GM12878 (cell line): ENCODE data around the gene TGFB3. TPM values are rescaled to one million over a fixed set of nuclear protein-coding genes. Genes with fewer than 3 reads are reported as not detected.

ENCODE experiments used
- ATAC-seq: fragments of 200-7000 bp; cut with Tn5 transposase; 3 replicates; pipeline ENCODE4 v1.9.1; 2020; ENCODE audit warnings: mild to moderate bottlenecking, moderate library complexity
- BruUV-seq: library from RNA; stranded (reverse); fragments of 400-500 nt; replicated peaks from 2 replicates; lab custom pipeline; 2021; lab: Mats Ljungman, UMichigan
- CTCF ChIA-PET: fragments of 300-600 bp; sonication (Branson Sonifier 250); formaldehyde crosslinking; extraction: SDS; loops from one replicate; lab custom pipeline; 2021; ENCODE audit warnings: inconsistent platforms; lab: Yijun Ruan, JAX
- POLR2A ChIA-PET: fragments of 350-600 bp; formaldehyde crosslinking; extraction: SDS; loops from one replicate; lab custom pipeline; 2021; ENCODE audit warnings: inconsistent platforms; lab: Charles Lee
- RAD21 ChIA-PET: fragments of 300-600 bp; sonication (Branson Sonifier 250); formaldehyde crosslinking; loops from one replicate; lab custom pipeline; 2023; ENCODE audit warnings: antibody characterized with exemption; ENCODE audit not compliant: unreplicated experiment; lab: Charles Lee
- SMC1A ChIA-PET: fragments of 300-600 bp; sonication (Branson Sonifier 250); formaldehyde crosslinking; loops from one replicate; lab custom pipeline; 2023; ENCODE audit not compliant: unreplicated experiment, uncharacterized antibody; lab: Charles Lee
- DNase-seq: peaks from one replicate; pipeline ENCODE4 v3.0.0-alpha.2; 2011; ENCODE audit warnings: low read depth, low spot score
- FAIRE-seq: peaks from 3 replicates; lab custom pipeline; 2011; peaks lifted over from hg19 to GRCh38; lab: Jason Lieb, UNC
- H2AFZ ChIP-seq: 2 replicates; pipeline ENCODE4 v1.6.0; 2011; ENCODE audit warnings: low read depth, low read length, control low read depth; ENCODE audit not compliant: control insufficient read depth
- H3K27ac ChIP-seq: 2 replicates; pipeline ENCODE4 v1.5.1; 2011; ENCODE audit warnings: control low read depth; ENCODE audit not compliant: control insufficient read depth, insufficient read depth
- H3K27me3 ChIP-seq, 2 experiments: replicated peaks in 1 of 2; 2 replicates each; pipeline versions ENCODE4 v1.6.0 to v1.6.1; 2011; ENCODE audit warnings: low read length in 1 of 2; ENCODE audit not compliant: control insufficient read depth in 2 of 2, insufficient read depth in 2 of 2
- H3K36me3 ChIP-seq, 2 experiments: 2 replicates each; pipeline ENCODE4 v1.5.1; 2011; ENCODE audit warnings: low read length in 1 of 2; ENCODE audit not compliant: control insufficient read depth in 2 of 2, insufficient read depth in 2 of 2
- H3K4me1 ChIP-seq: 2 replicates; pipeline ENCODE4 v1.6.1; 2011; ENCODE audit warnings: mild to moderate bottlenecking, low read length, moderate library complexity, mixed read lengths; ENCODE audit not compliant: control insufficient read depth, insufficient read depth
- H3K4me2 ChIP-seq: 2 replicates; pipeline ENCODE4 v1.6.0; 2011; ENCODE audit warnings: control low read depth; ENCODE audit not compliant: control insufficient read depth, insufficient read depth
- H3K4me3 ChIP-seq: fragments of 200-600 bp; sonication (generic); 2 replicates; pipeline ENCODE4 v1.5.1; 2016
- H3K79me2 ChIP-seq: 2 replicates; pipeline ENCODE4 v1.6.0; 2011; ENCODE audit warnings: low read length; ENCODE audit not compliant: control insufficient read depth, insufficient read depth
- H3K9ac ChIP-seq: 2 replicates; pipeline ENCODE4 v1.8.0; 2011; ENCODE audit warnings: low read length, control low read depth, mixed read lengths; ENCODE audit not compliant: control insufficient read depth, insufficient read depth
- H3K9me3 ChIP-seq: replicated peaks from 3 replicates; pipeline ENCODE4 v1.5.1; 2011; ENCODE audit warnings: mild to moderate bottlenecking, low read length; ENCODE audit not compliant: control insufficient read depth, insufficient read depth
- H4K20me1 ChIP-seq: 2 replicates; pipeline ENCODE4 v1.6.0; 2011; ENCODE audit not compliant: control insufficient read depth, insufficient read depth
- BRCA1 ChIP-seq: IDR thresholded peaks from 2 replicates; pipeline ENCODE4 v1.6.1; 2011; ENCODE audit warnings: low read depth, low read length, improper control_type of control experiment
- FOXK2 ChIP-seq: fragments of 450-650 bp; IDR thresholded peaks from 2 replicates; pipeline ENCODE4 v1.6.1; 2017; ENCODE audit warnings: mild to moderate bottlenecking, moderate library complexity
- HDAC2 ChIP-seq: fragments of 200-600 bp; sonication (generic); IDR thresholded peaks from 2 replicates; pipeline ENCODE4 v1.6.1; 2017
- NR2C1 ChIP-seq: fragments of 450-650 bp; IDR thresholded peaks from 2 replicates; pipeline ENCODE4 v1.6.1; 2017; ENCODE audit warnings: antibody characterized with exemption, mild to moderate bottlenecking, moderate library complexity
- RUNX3 ChIP-seq: IDR thresholded peaks from 2 replicates; pipeline ENCODE4 v1.6.1; 2012; ENCODE audit warnings: low read length, inconsistent platforms
- WGBS: methylation state at CpG from one replicate; pipeline ENCODE4 v1.1.6; 2016; ENCODE audit warnings: low lambda C conversion rate; ENCODE audit not compliant: insufficient replicate concordance, insufficient coverage; ENCODE audit errors: missing lambda C conversion rate; 5-methylcytosine and 5-hydroxymethylcytosine counted together
- in situ Hi-C: fragments of 300-500 bp; cut with MboI; formaldehyde crosslinking; loops from 9 replicates; pipeline ENCODE4 v1.14.3; 2018; ENCODE audit warnings: mixed read lengths
- intact Hi-C: fragments of 100-400 bp; cut with micrococcal nuclease; formaldehyde crosslinking; loops from one replicate; pipeline ENCODE4 v1.14.2; 2022; ENCODE audit not compliant: unreplicated experiment
- polyA plus RNA-seq, 11 experiments: library from polyadenylated mRNA; depleted of rRNA in 4 of 11; unstranded in 6 of 11; stranded (reverse) in 5 of 11; fragments of >200 nt; fragmentation: Nextera tagmentation in 4 of 11; fragmentation: Illumina TruSeq in 1 of 11; extraction: Ambion mirVana in 4 of 11; extraction: Trizol in 1 of 11; gene quantifications; 1 replicate in 1 of 11; 2 replicates in 10 of 11; pipeline versions ENCODE4 v1.2.1 to v1.2.3, GENCODE V29; 2011 to 2016; ENCODE audit warnings: inconsistent platforms in 2 of 11, missing spikeins in 2 of 11, low read depth in 1 of 11
- total RNA-seq, 4 experiments: library from RNA; depleted of rRNA in 3 of 4; stranded (reverse); fragments of >200 nt in 3 of 4; fragmentation: Illumina TruSeq in 1 of 4; extraction: Trizol in 1 of 4; gene quantifications; 2 replicates each; pipeline versions ENCODE4 v1.2.1 to v1.2.3, GENCODE V29; 2013 to 2021
- TF ChIP-seq, protein P1 (sequence below): IDR thresholded peaks from 2 replicates; pipeline ENCODE4 v1.6.1; 2011; ENCODE audit warnings: low read depth, mild to moderate bottlenecking, low read length, moderate library complexity, borderline replicate concordance; ENCODE audit errors: extremely low read depth

TGFB3 gene
- total and polyA plus RNA-seq, 10 of the 15 experiments (the other 5 are each of a cell fraction or from before 2014, with no cell fraction given): 0.27 to 2.6 (median 0.82) TPM

DNA sequence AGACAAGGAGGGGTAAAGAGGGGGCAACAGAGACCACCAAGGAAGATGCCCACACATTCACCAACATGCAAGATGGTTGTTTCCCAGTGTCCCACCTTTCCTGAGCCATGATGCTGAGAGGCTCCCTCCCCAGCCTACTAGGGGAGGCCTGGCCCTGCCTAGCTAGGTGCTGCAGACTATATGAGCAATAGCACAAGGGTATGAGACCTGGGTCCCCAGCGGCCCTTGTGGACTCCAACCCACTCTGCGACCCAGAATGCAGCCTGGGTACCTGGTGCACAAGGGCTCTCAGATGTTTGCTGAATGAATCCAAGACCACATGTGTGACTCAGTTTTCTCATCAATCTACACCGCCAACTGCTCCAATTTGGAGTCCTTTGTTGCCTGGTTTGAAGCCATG lies 13.9 kb downstream of the TGFB3 start:
- no peaks in the 10 kb centered on the region for H3K9me3 ChIP-seq
- no peaks in the 10 kb centered on the region for H3K79me2 ChIP-seq
- H3K27me3 ChIP-seq: no peaks in the 10 kb centered on the region
- TF ChIP-seq, protein P1, sequence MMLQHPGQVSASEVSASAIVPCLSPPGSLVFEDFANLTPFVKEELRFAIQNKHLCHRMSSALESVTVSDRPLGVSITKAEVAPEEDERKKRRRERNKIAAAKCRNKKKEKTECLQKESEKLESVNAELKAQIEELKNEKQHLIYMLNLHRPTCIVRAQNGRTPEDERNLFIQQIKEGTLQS: no peak
- TF ChIP-seq RUNX3: no peak
- DNase-seq: no peak
- no peaks in the 10 kb centered on the region for H4K20me1 ChIP-seq
- FAIRE-seq: no peak
- no TSS peak for BruUV-seq
- H3K9ac ChIP-seq: no peak overlapping the region
- no peak overlapping the region for H2AFZ ChIP-seq
- H3K4me3 ChIP-seq: no peak overlapping the region
- no peak overlapping the region for H3K27ac ChIP-seq
- intact Hi-C loops: no loop called here
- in situ Hi-C loops: no loop called here
- ATAC-seq: no peak
- SMC1A ChIA-PET: interaction anchor here (0.9 to 1.5 kb wide), 3 partner anchors 11 to 62 kb away, joined by 4 to 6 read pairs (median 5); no protein-coding TSS in a partner anchor
- peaks cover 6% of the 10 kb centered on the region; the same call in 1 of the 2 replicates for H3K4me1 ChIP-seq
- H3K36me3 ChIP-seq: no peaks in the 10 kb centered on the region
- RAD21 ChIA-PET: interaction anchor here (0.9 kb wide), 1 partner anchor 9 kb away, joined by 3 read pairs; no protein-coding TSS in a partner anchor
- H3K4me2 ChIP-seq: no peak overlapping the region
- 96% methylated on average over 3 of the region's 3 CpGs for WGBS
- POLR2A ChIA-PET: no interaction called here
- CTCF ChIA-PET: interaction anchor here (0.6 to 4.1 kb wide), 3 partner anchors 9 to 258 kb away, joined by 3 to 17 read pairs (median 7); no protein-coding TSS in a partner anchor

DNA sequence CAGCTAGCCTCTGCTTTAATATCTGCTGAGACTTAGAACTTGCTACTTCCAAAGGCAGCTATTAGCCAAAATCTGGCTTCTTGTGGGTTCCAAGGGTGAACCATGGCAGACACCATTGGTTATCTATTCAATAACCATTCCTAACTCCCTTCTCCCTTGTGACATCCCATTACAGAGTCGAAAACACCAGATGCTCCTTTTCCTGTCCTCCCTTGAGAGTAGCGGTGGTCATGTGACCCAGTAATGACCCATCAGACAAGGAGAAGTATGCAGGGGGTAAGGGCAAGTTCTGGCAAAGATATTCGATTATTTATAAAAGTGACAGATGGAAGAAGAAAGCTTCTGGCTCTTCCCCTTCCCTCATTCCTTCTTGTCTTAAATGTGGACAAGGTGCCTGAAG lies 20.1 kb downstream of the TGFB3 start:
- Histone ChIP-seq H3K79me2 (no peaks in the 10 kb centered on the region), H3K4me3 (no peak overlapping the region), H3K4me1 (peaks cover 19% of the 10 kb centered on the region), H3K36me3 (no peaks in the 10 kb centered on the region), H3K9ac (no peak overlapping the region), H2AFZ (no peak overlapping the region), H4K20me1 (no peaks in the 10 kb centered on the region), H3K27me3 (no peaks in the 10 kb centered on the region), H3K4me2 (no peak overlapping the region), H3K9me3 (no peaks in the 10 kb centered on the region)
- no peak for FAIRE-seq
- no peak for ATAC-seq
- 93% methylated on average over 3 of the region's 3 CpGs for WGBS
- RAD21 ChIA-PET: no interaction called here
- no TSS peak for BruUV-seq
- intact Hi-C loops: no loop called here
- in situ Hi-C loops: no loop called here
- SMC1A ChIA-PET: interaction anchor here (1.3 to 2.3 kb wide), 3 partner anchors 15 to 17 kb away, joined by 4 to 8 read pairs (median 5); no protein-coding TSS in a partner anchor
- DNase-seq: no peak
- CTCF ChIA-PET: interaction anchor here (1.7 to 4.3 kb wide), 2 partner anchors 20 to 253 kb away, joined by 5 to 32 read pairs; partner anchors contain the start of gene TGFB3
- TF ChIP-seq HDAC2: no peak
- no peak for TF ChIP-seq BRCA1
- no peak for TF ChIP-seq NR2C1
- no peak for TF ChIP-seq FOXK2
- TF ChIP-seq, all 136 proteins: peak for 0
- H3K27ac ChIP-seq: no peak overlapping the region
- POLR2A ChIA-PET: no interaction called here
